SK-N-SH treated with all-trans-retinoic acid at 6 μM for 48 hours (cell line): ENCODE results near the gene TNFRSF13B.

Experiments used
- ARNTL ChIP-seq: fragments of 450-650 bp; formaldehyde crosslinking; IDR thresholded peaks from 2 replicates; pipeline ENCODE4 v1.5.0; 2020; ENCODE audit warnings: low read depth, mild to moderate bottlenecking, moderate library complexity, borderline replicate concordance
- CSDC2 ChIP-seq: fragments of 250-450 bp; sonication (Bioruptor Pico); IDR thresholded peaks from 2 replicates; pipeline ENCODE4 v1.5.0; 2020; ENCODE audit warnings: mild to moderate bottlenecking, moderate library complexity
- CSRNP3 ChIP-seq: fragments of 250-450 bp; sonication (Bioruptor Pico); IDR thresholded peaks from 2 replicates; pipeline ENCODE4 v1.5.1; 2021; ENCODE audit warnings: mild to moderate bottlenecking, moderate library complexity
- ESRRG ChIP-seq: fragments of 250-450 bp; sonication (Bioruptor Pico); IDR thresholded peaks from 2 replicates; pipeline ENCODE4 v1.6.1; 2021; ENCODE audit warnings: mild to moderate bottlenecking
- GLIS3 ChIP-seq: fragments of 250-450 bp; sonication (Bioruptor Pico); IDR thresholded peaks from 2 replicates; pipeline ENCODE4 v1.5.0; 2020; ENCODE audit warnings: mild to moderate bottlenecking, moderate library complexity
- ISL1 ChIP-seq: fragments of 250-450 bp; sonication (Bioruptor Pico); IDR thresholded peaks from 2 replicates; pipeline ENCODE4 v2.1.2; 2022; ENCODE audit warnings: mild to moderate bottlenecking, moderate library complexity
- PATZ1 ChIP-seq: fragments of 250-450 bp; sonication (Bioruptor Pico); IDR thresholded peaks from 2 replicates; pipeline ENCODE4 v1.8.0; 2020; ENCODE audit warnings: mild to moderate bottlenecking, moderate library complexity, borderline replicate concordance
- PPARA ChIP-seq: fragments of 250-450 bp; sonication (Bioruptor Pico); IDR thresholded peaks from 2 replicates; pipeline ENCODE4 v1.5.0; 2020; ENCODE audit warnings: mild to moderate bottlenecking, borderline replicate concordance
- TCF4 ChIP-seq: fragments of 250-450 bp; sonication (Bioruptor Pico); IDR thresholded peaks from 2 replicates; pipeline ENCODE4 v1.8.0; 2021; ENCODE audit warnings: mild to moderate bottlenecking, moderate library complexity, borderline replicate concordance
- TOX ChIP-seq: fragments of 250-450 bp; sonication (Bioruptor Pico); IDR thresholded peaks from 2 replicates; pipeline ENCODE4 v1.8.0; 2021; ENCODE audit warnings: mild to moderate bottlenecking, moderate library complexity, borderline replicate concordance
- TSHZ2 ChIP-seq: fragments of 250-450 bp; sonication (Bioruptor Pico); IDR thresholded peaks from 2 replicates; pipeline ENCODE4 v1.5.0; 2020; ENCODE audit warnings: mild to moderate bottlenecking, moderate library complexity
- ZFP3 ChIP-seq: fragments of 250-450 bp; sonication (Bioruptor Pico); IDR thresholded peaks from 2 replicates; pipeline ENCODE4 v1.5.0; 2020; ENCODE audit warnings: mild to moderate bottlenecking, moderate library complexity
- ZFP30 ChIP-seq: fragments of 450-650 bp; formaldehyde crosslinking; IDR thresholded peaks from 2 replicates; pipeline ENCODE4 v1.5.0; 2022; ENCODE audit warnings: mild to moderate bottlenecking, moderate library complexity

- TF ChIP-seq PATZ1 (CRISPR knock-in tag) (no peak), CSRNP3 (no peak), ZFP30 (CRISPR knock-in tag) (no peak), ZFP3 (no peak), PPARA (CRISPR knock-in tag) (no peak), TCF4 (no peak), ESRRG (CRISPR knock-in tag) (no peak), TOX (CRISPR knock-in tag) (no peak), GLIS3 (CRISPR knock-in tag) (no peak), TSHZ2 (CRISPR knock-in tag) (no peak), ISL1 (no peak), CSDC2 (CRISPR knock-in tag) (no peak), ARNTL (CRISPR knock-in tag) (no peak)
Observed at GRCh38 chr17:16995930-16996329, 24.0 kb upstream of the TNFRSF13B start.
